CD14-positive monocyte (primary cell): ENCODE data around the gene FNDC3B. TPM values are rescaled to one million over a fixed set of nuclear protein-coding genes. Genes with fewer than 3 reads are reported as not detected.
A peak's percentile ranks its signal among the peaks of the same experiment; 100 is the strongest.

Experiments
- DNase-seq, 3 donors: peaks; one replicate each; pipeline ENCODE4 v3.0.0-alpha.2; 2011 to 2022
- H2AFZ ChIP-seq: 2 replicates; pipeline ENCODE4 v1.6.0; 2012; ENCODE audit warnings: mild to moderate bottlenecking, low read depth, low read length, inconsistent platforms; ENCODE audit not compliant: insufficient read depth, poor library complexity, severe bottlenecking
- H3K27ac ChIP-seq, 2 donors: 1 replicate in 1 of 2; 2 replicates in 1 of 2; pipeline ENCODE4 v1.5.1; 2012 to 2013; ENCODE audit warnings: low read length in 2 of 2, control low read depth in 1 of 2, inconsistent platforms in 1 of 2, low read depth in 1 of 2, mild to moderate bottlenecking in 1 of 2
- H3K27me3 ChIP-seq, 2 donors: one replicate each; pipeline versions ENCODE4 v1.6.0 to v1.6.1; 2011 to 2013; ENCODE audit warnings: low read length in 2 of 2; ENCODE audit not compliant: control insufficient read depth in 2 of 2, insufficient read depth in 2 of 2
- H3K36me3 ChIP-seq, 2 donors: replicated peaks in 1 of 2; 1 replicate in 1 of 2; 2 replicates in 1 of 2; pipeline versions ENCODE4 v1.5.1 to v1.6.1; 2012 to 2013; ENCODE audit warnings: low read length in 2 of 2, control low read depth in 1 of 2, inconsistent platforms in 1 of 2, mild to moderate bottlenecking in 1 of 2; ENCODE audit not compliant: insufficient read depth in 2 of 2, control insufficient read depth in 1 of 2
- H3K4me1 ChIP-seq, 2 donors: 1 replicate in 1 of 2; 2 replicates in 1 of 2; pipeline versions ENCODE4 v1.5.1 to v1.6.1; 2012 to 2013; ENCODE audit warnings: low read length in 2 of 2, control low read depth in 1 of 2, inconsistent platforms in 1 of 2, mild to moderate bottlenecking in 1 of 2, moderate library complexity in 1 of 2; ENCODE audit not compliant: insufficient read depth in 2 of 2, control insufficient read depth in 1 of 2
- H3K4me2 ChIP-seq: replicated peaks from 2 replicates; pipeline ENCODE3; 2012; ENCODE audit warnings: low read length, moderate library complexity, mild to moderate bottlenecking; ENCODE audit not compliant: poor library complexity, severe bottlenecking; ENCODE audit errors: extremely low read depth
- H3K4me3 ChIP-seq, 3 experiments: fragments of 200-600 bp in 1 of 3; sonication (generic) in 1 of 3; replicated peaks in 1 of 3; 1 replicate in 2 of 3; 2 replicates in 1 of 3; pipeline ENCODE4 v1.5.1; 2011 to 2013; ENCODE audit warnings: low read length in 3 of 3, mild to moderate bottlenecking in 3 of 3, control low read depth in 2 of 3, low read depth in 2 of 3, inconsistent platforms in 1 of 3, moderate library complexity in 1 of 3
- H3K79me2 ChIP-seq: 2 replicates; pipeline ENCODE4 v1.6.0; 2012; ENCODE audit warnings: mild to moderate bottlenecking, control low read depth, inconsistent platforms, low read length, moderate library complexity; ENCODE audit not compliant: insufficient read depth
- H3K9ac ChIP-seq: 2 replicates; pipeline ENCODE4 v1.6.0; 2017; ENCODE audit warnings: low read length, mild to moderate bottlenecking; ENCODE audit not compliant: insufficient read depth, poor library complexity, severe bottlenecking
- H3K9me3 ChIP-seq, 2 donors: replicated peaks in 1 of 2; 1 replicate in 1 of 2; 2 replicates in 1 of 2; pipeline versions ENCODE4 v1.5.1 to v1.6.1; 2012 to 2013; ENCODE audit warnings: low read length in 2 of 2, control low read depth in 1 of 2; ENCODE audit not compliant: control insufficient read depth in 1 of 2, insufficient read depth in 1 of 2
- H4K20me1 ChIP-seq: 2 replicates; pipeline ENCODE4 v1.6.0; 2012; ENCODE audit warnings: mild to moderate bottlenecking, low read length, control low read depth, moderate library complexity; ENCODE audit not compliant: insufficient read depth
- H3K27ac Mint-ChIP-seq, 7 donors: one replicate each; pipeline ENCODE4 v1.8.0; 2020; ENCODE audit warnings: mild to moderate bottlenecking in 7 of 7, mixed read lengths in 7 of 7, moderate library complexity in 6 of 7, inconsistent platforms in 2 of 7
- H3K27me3 Mint-ChIP-seq, 3 donors: one replicate each; pipeline ENCODE4 v1.8.0; 2021 to 2022; ENCODE audit warnings: low read depth in 3 of 3, mild to moderate bottlenecking in 3 of 3, mixed read lengths in 3 of 3, moderate library complexity in 3 of 3, inconsistent platforms in 1 of 3
- H3K36me3 Mint-ChIP-seq, 2 donors: one replicate each; pipeline ENCODE4 v1.8.0; 2020; ENCODE audit warnings: mixed read lengths in 2 of 2, inconsistent platforms in 1 of 2, mild to moderate bottlenecking in 1 of 2
- H3K4me1 Mint-ChIP-seq: one replicate; pipeline ENCODE4 v1.8.0; 2020; ENCODE audit warnings: mild to moderate bottlenecking, mixed read lengths
- H3K4me3 Mint-ChIP-seq, 2 donors: one replicate each; pipeline ENCODE4 v1.8.0; 2020; ENCODE audit warnings: mild to moderate bottlenecking in 2 of 2, mixed read lengths in 2 of 2, moderate library complexity in 1 of 2
- H3K9me3 Mint-ChIP-seq, 7 donors: one replicate each; pipeline ENCODE4 v1.8.0; 2020 to 2022; ENCODE audit warnings: mixed read lengths in 7 of 7, mild to moderate bottlenecking in 6 of 7, moderate library complexity in 6 of 7, inconsistent platforms in 2 of 7
- CTCF ChIP-seq: fragments of 200-600 bp; IDR thresholded peaks from one replicate; pipeline ENCODE4 v1.8.0; 2022; ENCODE audit warnings: antibody characterized with exemption, mild to moderate bottlenecking
- WGBS: methylation state at CpG from one replicate; pipeline ENCODE4 v1.1.5; 2013; ENCODE audit warnings: missing lambda C conversion rate; ENCODE audit not compliant: insufficient coverage; 5-methylcytosine and 5-hydroxymethylcytosine counted together
- intact Hi-C, 2 donors: fragments of 100-400 bp; cut with micrococcal nuclease; formaldehyde crosslinking; loops; one replicate each; pipeline versions ENCODE4 v1.15.0 to v1.15.1; 2023
- polyA plus RNA-seq, 3 donors: library from polyadenylated mRNA; depleted of rRNA in 1 of 3; unstranded in 2 of 3; stranded (reverse) in 1 of 3; fragments of 300-500 nt in 2 of 3; fragments of >200 nt in 1 of 3; fragmentation: Illumina TruSeq in 2 of 3; gene quantifications; 1 replicate in 2 of 3; 2 replicates in 1 of 3; pipeline ENCODE4 v1.2.3, GENCODE V29; 2012 to 2021

FNDC3B gene
- polyA plus RNA-seq, 3 donors = 19.6 to 36.1 (median 25.7) TPM

- no peak for TF ChIP-seq CTCF
- DNase-seq = no peak
- Histone ChIP-seq H3K4me3 (no peak overlapping the region), H3K4me2 (no peak overlapping the region), H3K27me3 (no peaks in the 10 kb centered on the region), H3K9ac (no peak overlapping the region), H3K79me2 (no peaks in the 10 kb centered on the region), H3K9me3 (no peaks in the 10 kb centered on the region), H3K27ac (no peak overlapping the region), H2AFZ (no peak overlapping the region), H4K20me1 (peaks cover 5% of the 10 kb centered on the region), H3K36me3 (peaks cover 83 to 98% of the 10 kb centered on the region in 2 donors), H3K4me1 (no peaks in the 10 kb centered on the region)
- H3K4me3 Mint-ChIP-seq = no peak overlapping the region
- H3K36me3 Mint-ChIP-seq = peaks cover 89 to 96% of the 10 kb centered on the region in 2 donors
- H3K4me1 Mint-ChIP-seq = no peaks in the 10 kb centered on the region
- intact Hi-C loops = no loop called here
- H3K27me3 Mint-ChIP-seq = no peaks in the 10 kb centered on the region
- H3K9me3 Mint-ChIP-seq = peaks cover 0 to 2% (median 0%) of the 10 kb centered on the region in 7 donors
- H3K27ac Mint-ChIP-seq = peak overlapping the region in 2 of 7 donors; percentile 15 to 46
Observed at GRCh38 chr3:172376402-172376801, 337.0 kb downstream of the FNDC3B start.

DNA sequence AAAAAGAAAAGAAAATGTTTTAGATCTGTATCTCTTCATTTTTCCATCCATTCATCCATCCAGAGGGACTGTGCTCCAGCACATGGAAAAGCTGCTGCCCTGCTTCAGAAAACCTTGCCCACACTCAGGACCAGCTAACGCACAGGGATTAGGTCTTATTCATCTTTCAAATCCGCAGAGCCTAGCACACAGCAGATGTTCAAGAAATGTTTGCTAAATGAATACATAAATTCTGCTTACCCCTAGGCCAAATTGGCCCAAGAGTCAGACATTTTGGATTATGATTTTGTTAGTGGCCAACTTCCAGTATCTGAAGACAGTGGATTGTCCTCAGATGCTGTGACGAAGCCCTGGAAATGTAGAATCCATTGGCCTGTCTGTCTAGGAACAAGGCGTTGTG is 337.5 kb downstream of the FNDC3B start:
- Histone ChIP-seq H3K4me3 (no peak overlapping the region), H3K9ac (no peak overlapping the region), H3K36me3 (peaks cover 78 to 98% of the 10 kb centered on the region in 2 donors), H3K27ac (no peak overlapping the region), H4K20me1 (peaks cover 5% of the 10 kb centered on the region), H3K4me1 (no peaks in the 10 kb centered on the region), H2AFZ (no peak overlapping the region), H3K4me2 (no peak overlapping the region), H3K27me3 (no peaks in the 10 kb centered on the region), H3K79me2 (no peaks in the 10 kb centered on the region), H3K9me3 (no peaks in the 10 kb centered on the region)
- H3K36me3 Mint-ChIP-seq = peaks cover 88 to 96% of the 10 kb centered on the region in 2 donors
- peak overlapping the region in 2 of 7 donors; percentile 43 to 46 for H3K27ac Mint-ChIP-seq
- no peak overlapping the region for H3K4me3 Mint-ChIP-seq
- no peaks in the 10 kb centered on the region for H3K27me3 Mint-ChIP-seq
- no peak for DNase-seq
- WGBS = 94% methylated on average over 3 of the region's 4 CpGs
- no peak for TF ChIP-seq CTCF
- peaks cover 0 to 2% (median 0%) of the 10 kb centered on the region in 7 donors for H3K9me3 Mint-ChIP-seq
- intact Hi-C loops = no loop called here
- H3K4me1 Mint-ChIP-seq = no peaks in the 10 kb centered on the region
